ENCODE measurements around the gene SPRR2B.

DNA sequence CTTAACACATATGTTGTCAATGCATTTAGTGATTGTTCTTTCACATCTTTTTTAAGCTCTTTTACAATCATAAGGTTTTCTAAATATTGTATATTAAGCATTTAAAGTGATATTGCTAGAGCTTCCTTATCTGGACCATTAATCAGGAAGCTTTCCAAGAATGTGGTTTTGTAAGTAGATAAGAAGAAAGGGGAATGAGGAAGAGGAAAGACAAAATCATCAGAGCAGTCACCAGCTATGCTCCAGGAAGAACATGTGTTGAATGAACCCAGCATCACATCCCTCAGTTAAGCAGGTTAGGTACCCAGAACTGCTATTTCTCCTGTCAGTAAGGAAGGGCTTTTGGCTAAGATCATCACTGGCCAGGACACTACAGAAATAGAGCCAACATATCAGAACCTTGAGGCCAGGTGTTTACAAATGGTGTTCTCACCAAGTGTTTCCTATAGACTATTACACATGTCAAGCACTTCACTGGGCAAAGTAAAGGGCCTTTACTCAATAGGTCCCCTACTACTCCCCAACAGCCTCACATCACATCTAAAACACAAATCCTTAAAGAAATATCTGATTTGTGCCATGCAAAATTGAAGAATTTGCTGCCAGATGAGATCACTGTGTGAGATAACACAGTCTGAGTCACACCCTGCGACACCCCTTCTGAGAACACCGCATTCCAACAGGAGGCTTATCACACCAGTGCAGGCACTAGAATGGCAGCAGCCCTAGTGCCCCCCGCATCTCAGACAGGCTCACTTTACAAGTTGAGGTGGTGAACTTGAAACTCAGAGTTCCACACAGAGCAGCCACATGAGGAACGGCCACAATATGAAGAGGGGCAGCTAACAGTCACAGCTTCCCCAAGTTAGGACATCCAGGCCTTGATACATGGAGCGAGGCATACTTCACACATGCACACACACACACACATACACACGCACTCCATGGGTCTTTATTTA lies 12.3 kb downstream of the SPRR2B start:
- TF ChIP-seq, protein P1, sequence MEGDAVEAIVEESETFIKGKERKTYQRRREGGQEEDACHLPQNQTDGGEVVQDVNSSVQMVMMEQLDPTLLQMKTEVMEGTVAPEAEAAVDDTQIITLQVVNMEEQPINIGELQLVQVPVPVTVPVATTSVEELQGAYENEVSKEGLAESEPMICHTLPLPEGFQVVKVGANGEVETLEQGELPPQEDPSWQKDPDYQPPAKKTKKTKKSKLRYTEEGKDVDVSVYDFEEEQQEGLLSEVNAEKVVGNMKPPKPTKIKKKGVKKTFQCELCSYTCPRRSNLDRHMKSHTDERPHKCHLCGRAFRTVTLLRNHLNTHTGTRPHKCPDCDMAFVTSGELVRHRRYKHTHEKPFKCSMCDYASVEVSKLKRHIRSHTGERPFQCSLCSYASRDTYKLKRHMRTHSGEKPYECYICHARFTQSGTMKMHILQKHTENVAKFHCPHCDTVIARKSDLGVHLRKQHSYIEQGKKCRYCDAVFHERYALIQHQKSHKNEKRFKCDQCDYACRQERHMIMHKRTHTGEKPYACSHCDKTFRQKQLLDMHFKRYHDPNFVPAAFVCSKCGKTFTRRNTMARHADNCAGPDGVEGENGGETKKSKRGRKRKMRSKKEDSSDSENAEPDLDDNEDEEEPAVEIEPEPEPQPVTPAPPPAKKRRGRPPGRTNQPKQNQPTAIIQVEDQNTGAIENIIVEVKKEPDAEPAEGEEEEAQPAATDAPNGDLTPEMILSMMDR (IDR thresholded peaks at IDR 0.05), result no peak
- TF ChIP-seq POLR2A (IDR thresholded peaks at IDR 0.05), result no peak
